Parietal lobe (tissue), 2 donors: Measurements from ENCODE around the gene TEKT1. TPM values are rescaled to one million over a fixed set of nuclear protein-coding genes. Genes with fewer than 3 reads are reported as not detected.

Experiments used
- small RNA-seq: library from RNA; depleted of rRNA; stranded (forward); fragments of <200 nt; gene quantifications from one replicate; pipeline ENCODE3, GENCODE V24; 2014; ENCODE audit warnings: low replicate concordance
- total RNA-seq: library from RNA; depleted of rRNA; stranded (reverse); fragments of >200 nt; gene quantifications from one replicate; pipeline ENCODE4 v1.2.3, GENCODE V29; 2014

TEKT1 gene
- total RNA-seq, result 1.3 TPM

GRCh38 chr17:6831661-6832263, at the start of gene TEKT1:
TEKT1 (minus strand) TSS chr17:6831729; CDS start chr17:6830376, 1,353 bp downstream.

DNA sequence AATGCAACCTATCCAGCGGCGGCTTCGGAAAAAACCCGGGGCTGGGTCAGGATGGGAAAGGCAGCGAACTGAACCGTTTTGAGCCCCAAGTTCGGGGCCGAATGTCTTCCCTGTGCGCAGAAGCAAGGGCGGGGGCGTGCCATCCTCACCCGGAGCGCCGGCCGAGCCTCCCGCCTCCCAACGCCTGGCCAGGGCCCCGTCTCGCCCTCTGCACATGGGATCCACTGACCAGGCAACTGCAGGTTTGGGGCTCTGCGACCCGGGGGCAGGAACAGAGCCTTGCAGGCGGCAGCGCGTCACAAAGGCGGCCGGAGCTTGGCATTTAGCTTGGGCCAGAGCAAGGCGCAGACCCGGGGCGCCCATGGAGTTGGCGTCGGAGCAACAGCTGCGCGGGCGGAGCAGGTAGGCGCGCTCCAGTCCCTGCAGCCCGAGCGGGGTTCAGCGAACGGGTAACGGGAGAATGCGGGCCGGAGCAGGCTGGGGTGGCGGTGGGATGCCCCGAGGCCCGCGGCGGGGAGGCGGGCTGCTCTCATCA, 55.6 kb downstream of the TEKT1 start, which contains the start of gene FBXO39:
Gene FBXO39, plus strand, starts transcription at position 345 of the 535 bp plus-strand sequence. CDS start 3,654 bp downstream, outside the sequence.

GRCh38 chr17:6755731-6756184, 75.8 kb downstream of the TEKT1 start, which contains the start of gene XAF1:
XAF1 (plus strand) TSS chr17:6756046; CDS start chr17:6756079, 33 bp downstream.

Small RNA genes lying within 50 kb of the gene (small RNA-seq; reads per million reads assigned to genes)
- gene AC004706.2, result not detected

Other genes starting within 250 kb of the TEKT1 start
- gene KIAA0753, start 191.0 kb downstream of the TEKT1 start, total RNA-seq, result 62.6 TPM
- 31.0 TPM for gene TXNDC17, start 190.7 kb downstream of the TEKT1 start, total RNA-seq
- gene MED31, start 180.1 kb downstream of the TEKT1 start, total RNA-seq, result 12.5 TPM
- gene C17orf100, start 180.0 kb downstream of the TEKT1 start, total RNA-seq, result 5.3 TPM
- 0.63 TPM for gene SLC13A5, start 118.4 kb downstream of the TEKT1 start, total RNA-seq
- gene XAF1, start 75.7 kb downstream of the TEKT1 start, total RNA-seq, result 3.8 TPM
- not detected for gene FBXO39, start 55.5 kb downstream of the TEKT1 start, total RNA-seq
- gene ALOX12, start 164.3 kb upstream of the TEKT1 start, total RNA-seq, result not detected
- gene RNASEK, start 180.9 kb upstream of the TEKT1 start, total RNA-seq, result 16.9 TPM
- 3.1 TPM for gene BCL6B, start 191.3 kb upstream of the TEKT1 start, total RNA-seq
- gene SLC16A13, start 204.3 kb upstream of the TEKT1 start, total RNA-seq, result 0.31 TPM
- not detected for gene SLC16A11, start 212.4 kb upstream of the TEKT1 start, total RNA-seq
- not detected for gene CLEC10A, start 248.5 kb upstream of the TEKT1 start, total RNA-seq